ENCODE results near the gene SETD5. TPM values are rescaled to one million over a fixed set of nuclear protein-coding genes. Genes with fewer than 3 reads are reported as not detected.

SETD5 gene
- total RNA-seq, 1 experiment from 2014 or later: 279 TPM

DNA sequence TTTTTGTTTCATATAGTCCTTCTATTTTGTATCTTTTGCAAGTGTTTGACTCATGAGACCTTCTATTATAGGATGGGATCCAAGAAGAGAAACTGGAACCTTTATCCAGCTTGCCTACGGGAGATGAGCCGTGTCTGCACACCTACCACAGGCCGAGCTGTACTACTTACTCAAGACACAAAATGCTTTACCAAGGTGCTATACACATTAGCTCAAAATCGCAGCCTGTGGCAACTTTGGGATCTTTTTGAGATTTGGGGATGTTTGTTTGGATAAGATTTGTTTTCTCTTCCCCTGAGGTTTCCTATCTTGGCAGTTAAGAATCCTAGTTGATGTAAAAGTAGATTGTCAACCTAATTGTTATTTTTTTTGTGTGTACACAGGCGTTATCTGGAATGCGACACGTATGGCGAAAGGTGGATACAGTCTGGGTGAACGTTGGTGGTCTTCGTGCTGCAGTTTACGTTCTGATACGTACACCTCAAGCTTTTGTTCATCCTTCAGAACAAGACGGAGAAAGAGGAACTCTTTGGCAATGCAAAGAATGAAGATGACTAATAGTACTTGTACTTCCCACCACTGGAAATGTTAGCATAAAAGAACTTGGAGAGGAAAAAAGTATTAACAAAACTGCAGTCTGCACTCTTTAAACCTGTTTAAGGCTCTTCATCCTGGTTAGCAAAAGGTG, 13.1 kb upstream of the SETD5 start:
- CTCF ChIA-PET: interaction anchor here (1.6 kb wide), 1 partner anchor 31 kb away, joined by 6 read pairs; no protein-coding TSS in a partner anchor
- no peak overlapping the region for H3K4me3 Mint-ChIP-seq

DNA sequence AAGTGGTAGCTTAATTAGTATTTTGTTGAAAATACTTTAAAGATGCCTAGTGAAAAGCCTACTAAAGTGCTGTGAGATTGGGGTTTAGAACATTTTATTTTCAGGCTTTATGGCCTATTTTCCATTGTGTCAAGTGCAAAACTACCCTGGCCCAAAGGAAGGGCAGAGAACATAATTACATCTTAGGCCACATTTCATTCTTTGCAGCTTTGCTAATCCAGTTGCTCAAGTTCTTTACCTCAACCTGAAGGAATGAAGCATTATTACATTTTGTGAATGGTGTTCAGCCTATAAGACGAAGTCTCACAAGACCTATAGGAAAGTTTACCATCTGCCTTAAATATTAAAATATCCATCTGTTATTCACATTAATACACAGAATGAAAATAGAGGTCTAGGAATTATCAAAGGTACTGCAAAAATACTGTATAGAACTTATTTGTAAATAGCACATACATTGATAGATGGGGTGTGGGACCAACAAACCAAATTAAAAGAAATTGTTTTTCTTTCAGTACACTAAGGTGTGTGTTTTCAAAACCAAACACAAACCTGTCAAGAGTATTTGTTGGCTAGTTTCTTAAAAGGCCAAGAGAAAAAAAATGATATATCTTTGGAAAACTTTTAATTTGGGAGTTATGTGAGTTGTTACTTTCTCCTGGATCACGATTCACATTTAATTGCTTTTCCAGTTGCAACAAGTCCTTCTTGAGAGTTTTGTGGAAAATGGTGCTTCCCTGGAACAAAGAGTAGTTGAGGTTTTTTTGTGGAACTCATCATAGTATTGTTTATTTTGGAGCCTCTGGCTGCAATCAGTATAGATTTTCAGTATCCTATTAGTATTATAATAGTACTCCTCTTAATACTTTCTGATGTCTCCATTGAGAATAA, 12.0 kb upstream of the SETD5 start:
- no peak for ATAC-seq
- POLR2A ChIA-PET: no interaction called here
- H3K27ac Mint-ChIP-seq: peak overlapping the region; percentile 81; the same call in 1 of the 2 replicates

More for the DNA sequence above, 13.1 kb upstream of the SETD5 start:
- Mint-ChIP-seq H3K27me3 (ENCODE audit: low read depth) (no peaks in the 10 kb centered on the region), H3K9me3 (no peaks in the 10 kb centered on the region), H3K36me3 (peaks cover 78% of the 10 kb centered on the region), H3K4me1 (peaks cover 3% of the 10 kb centered on the region; the same call in 1 of the 2 replicates), H3K27ac (peak overlapping the region; percentile 40)
- TF ChIP-seq ZNF121 (CRISPR knock-in tag; IDR thresholded peaks at IDR 0.05): no peak
- POLR2A ChIA-PET: interaction anchor here (0.7 to 1.0 kb wide), 2 partner anchors 15 to 20 kb away, joined by 5 to 6 read pairs; no protein-coding TSS in a partner anchor
- no peak for ATAC-seq
- DNase-seq (ENCODE audit: low spot score): no peak

More for the DNA sequence above, 12.0 kb upstream of the SETD5 start:
- Mint-ChIP-seq H3K9me3 (no peaks in the 10 kb centered on the region), H3K4me3 (no peak overlapping the region), H3K36me3 (peaks cover 80% of the 10 kb centered on the region), H3K4me1 (peaks cover 3% of the 10 kb centered on the region; the same call in 1 of the 2 replicates), H3K27me3 (ENCODE audit: low read depth) (no peaks in the 10 kb centered on the region)
- CTCF ChIA-PET: interaction anchor here (1.1 kb wide), 1 partner anchor 32 kb away, joined by 3 read pairs; no protein-coding TSS in a partner anchor
- no peak for TF ChIP-seq HMGA2 (CRISPR knock-in tag; IDR thresholded peaks at IDR 0.05)
- no peak for TF ChIP-seq ZNF138 (CRISPR knock-in tag; conservative IDR thresholded peaks at IDR 0.05)
- TF ChIP-seq, protein P1, sequence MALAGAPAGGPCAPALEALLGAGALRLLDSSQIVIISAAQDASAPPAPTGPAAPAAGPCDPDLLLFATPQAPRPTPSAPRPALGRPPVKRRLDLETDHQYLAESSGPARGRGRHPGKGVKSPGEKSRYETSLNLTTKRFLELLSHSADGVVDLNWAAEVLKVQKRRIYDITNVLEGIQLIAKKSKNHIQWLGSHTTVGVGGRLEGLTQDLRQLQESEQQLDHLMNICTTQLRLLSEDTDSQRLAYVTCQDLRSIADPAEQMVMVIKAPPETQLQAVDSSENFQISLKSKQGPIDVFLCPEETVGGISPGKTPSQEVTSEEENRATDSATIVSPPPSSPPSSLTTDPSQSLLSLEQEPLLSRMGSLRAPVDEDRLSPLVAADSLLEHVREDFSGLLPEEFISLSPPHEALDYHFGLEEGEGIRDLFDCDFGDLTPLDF (CRISPR knock-in tag; IDR thresholded peaks at IDR 0.05): no peak
- no peak for TF ChIP-seq ZNF416 (CRISPR knock-in tag; IDR thresholded peaks at IDR 0.05)
- no peak for TF ChIP-seq NR1H2 (CRISPR knock-in tag; IDR thresholded peaks at IDR 0.05)
- TF ChIP-seq FOXJ3 (CRISPR knock-in tag; IDR thresholded peaks at IDR 0.05; ENCODE audit: borderline replicate concordance): no peak
- no peak for TF ChIP-seq ELF4 (CRISPR knock-in tag; IDR thresholded peaks at IDR 0.05; ENCODE audit: low read depth)
- TF ChIP-seq TEAD4 (CRISPR knock-in tag; IDR thresholded peaks at IDR 0.05): no peak
- TF ChIP-seq KAT7 (CRISPR knock-in tag; IDR thresholded peaks at IDR 0.05; ENCODE audit: borderline replicate concordance): no peak
- TF ChIP-seq, protein P2, sequence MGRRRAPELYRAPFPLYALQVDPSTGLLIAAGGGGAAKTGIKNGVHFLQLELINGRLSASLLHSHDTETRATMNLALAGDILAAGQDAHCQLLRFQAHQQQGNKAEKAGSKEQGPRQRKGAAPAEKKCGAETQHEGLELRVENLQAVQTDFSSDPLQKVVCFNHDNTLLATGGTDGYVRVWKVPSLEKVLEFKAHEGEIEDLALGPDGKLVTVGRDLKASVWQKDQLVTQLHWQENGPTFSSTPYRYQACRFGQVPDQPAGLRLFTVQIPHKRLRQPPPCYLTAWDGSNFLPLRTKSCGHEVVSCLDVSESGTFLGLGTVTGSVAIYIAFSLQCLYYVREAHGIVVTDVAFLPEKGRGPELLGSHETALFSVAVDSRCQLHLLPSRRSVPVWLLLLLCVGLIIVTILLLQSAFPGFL (CRISPR knock-in tag; IDR thresholded peaks at IDR 0.05; ENCODE audit: borderline replicate concordance): no peak
- TF ChIP-seq, protein P3, sequence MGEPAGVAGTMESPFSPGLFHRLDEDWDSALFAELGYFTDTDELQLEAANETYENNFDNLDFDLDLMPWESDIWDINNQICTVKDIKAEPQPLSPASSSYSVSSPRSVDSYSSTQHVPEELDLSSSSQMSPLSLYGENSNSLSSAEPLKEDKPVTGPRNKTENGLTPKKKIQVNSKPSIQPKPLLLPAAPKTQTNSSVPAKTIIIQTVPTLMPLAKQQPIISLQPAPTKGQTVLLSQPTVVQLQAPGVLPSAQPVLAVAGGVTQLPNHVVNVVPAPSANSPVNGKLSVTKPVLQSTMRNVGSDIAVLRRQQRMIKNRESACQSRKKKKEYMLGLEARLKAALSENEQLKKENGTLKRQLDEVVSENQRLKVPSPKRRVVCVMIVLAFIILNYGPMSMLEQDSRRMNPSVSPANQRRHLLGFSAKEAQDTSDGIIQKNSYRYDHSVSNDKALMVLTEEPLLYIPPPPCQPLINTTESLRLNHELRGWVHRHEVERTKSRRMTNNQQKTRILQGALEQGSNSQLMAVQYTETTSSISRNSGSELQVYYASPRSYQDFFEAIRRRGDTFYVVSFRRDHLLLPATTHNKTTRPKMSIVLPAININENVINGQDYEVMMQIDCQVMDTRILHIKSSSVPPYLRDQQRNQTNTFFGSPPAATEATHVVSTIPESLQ (CRISPR knock-in tag; IDR thresholded peaks at IDR 0.05): no peak
- TF ChIP-seq, protein P4, sequence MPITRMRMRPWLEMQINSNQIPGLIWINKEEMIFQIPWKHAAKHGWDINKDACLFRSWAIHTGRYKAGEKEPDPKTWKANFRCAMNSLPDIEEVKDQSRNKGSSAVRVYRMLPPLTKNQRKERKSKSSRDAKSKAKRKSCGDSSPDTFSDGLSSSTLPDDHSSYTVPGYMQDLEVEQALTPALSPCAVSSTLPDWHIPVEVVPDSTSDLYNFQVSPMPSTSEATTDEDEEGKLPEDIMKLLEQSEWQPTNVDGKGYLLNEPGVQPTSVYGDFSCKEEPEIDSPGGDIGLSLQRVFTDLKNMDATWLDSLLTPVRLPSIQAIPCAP (CRISPR knock-in tag; IDR thresholded peaks at IDR 0.05): no peak
- TF ChIP-seq, protein P5, sequence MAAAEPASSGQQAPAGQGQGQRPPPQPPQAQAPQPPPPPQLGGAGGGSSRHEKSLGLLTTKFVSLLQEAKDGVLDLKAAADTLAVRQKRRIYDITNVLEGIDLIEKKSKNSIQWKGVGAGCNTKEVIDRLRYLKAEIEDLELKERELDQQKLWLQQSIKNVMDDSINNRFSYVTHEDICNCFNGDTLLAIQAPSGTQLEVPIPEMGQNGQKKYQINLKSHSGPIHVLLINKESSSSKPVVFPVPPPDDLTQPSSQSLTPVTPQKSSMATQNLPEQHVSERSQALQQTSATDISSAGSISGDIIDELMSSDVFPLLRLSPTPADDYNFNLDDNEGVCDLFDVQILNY (CRISPR knock-in tag; IDR thresholded peaks at IDR 0.05): no peak
- TF ChIP-seq, protein P6, sequence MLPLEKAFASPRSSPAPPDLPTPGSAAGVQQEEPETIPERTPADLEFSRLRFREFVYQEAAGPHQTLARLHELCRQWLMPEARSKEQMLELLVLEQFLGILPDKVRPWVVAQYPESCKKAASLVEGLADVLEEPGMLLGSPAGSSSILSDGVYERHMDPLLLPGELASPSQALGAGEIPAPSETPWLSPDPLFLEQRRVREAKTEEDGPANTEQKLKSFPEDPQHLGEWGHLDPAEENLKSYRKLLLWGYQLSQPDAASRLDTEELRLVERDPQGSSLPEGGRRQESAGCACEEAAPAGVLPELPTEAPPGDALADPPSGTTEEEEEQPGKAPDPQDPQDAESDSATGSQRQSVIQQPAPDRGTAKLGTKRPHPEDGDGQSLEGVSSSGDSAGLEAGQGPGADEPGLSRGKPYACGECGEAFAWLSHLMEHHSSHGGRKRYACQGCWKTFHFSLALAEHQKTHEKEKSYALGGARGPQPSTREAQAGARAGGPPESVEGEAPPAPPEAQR (CRISPR knock-in tag; IDR thresholded peaks at IDR 0.05): no peak
- TF ChIP-seq GRHL2 (CRISPR knock-in tag; IDR thresholded peaks at IDR 0.05; ENCODE audit: insufficient replicate concordance, severe bottlenecking): no peak
- TF ChIP-seq, protein P7, sequence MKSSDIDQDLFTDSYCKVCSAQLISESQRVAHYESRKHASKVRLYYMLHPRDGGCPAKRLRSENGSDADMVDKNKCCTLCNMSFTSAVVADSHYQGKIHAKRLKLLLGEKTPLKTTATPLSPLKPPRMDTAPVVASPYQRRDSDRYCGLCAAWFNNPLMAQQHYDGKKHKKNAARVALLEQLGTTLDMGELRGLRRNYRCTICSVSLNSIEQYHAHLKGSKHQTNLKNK (CRISPR knock-in tag; IDR thresholded peaks at IDR 0.05): no peak
- no peak for DNase-seq (ENCODE audit: low spot score)
